Measurements from ENCODE around the gene SIK2.
"Not testable (repeated sequence)": the region's sequence is repeated elsewhere in the genome, so short reads cannot be mapped to it uniquely, and the experiment has no call there.

SIK2 gene

GRCh38 chr11:111766834-111767142 lies 164.5 kb downstream of the SIK2 start:
- H3K4me1 ChIP-seq, result peaks cover 4% of the 10 kb centered on the region
- no peaks in the 10 kb centered on the region for H3K9me3 ChIP-seq (ENCODE audit: control insufficient read depth, low read length)
- peak overlapping the region; percentile 90 for H3K27ac ChIP-seq
- H3K79me2 ChIP-seq, result peaks cover 2% of the 10 kb centered on the region
- no peaks in the 10 kb centered on the region for H3K36me3 ChIP-seq (ENCODE audit: control insufficient read depth, insufficient read depth, low read length)
- H3K4me2 ChIP-seq (ENCODE audit: low read length), result peak overlapping the region; percentile 76
- H2AFZ ChIP-seq, result peak overlapping the region; percentile 85
- H3K9ac ChIP-seq, result no peak overlapping the region
- no peaks in the 10 kb centered on the region for H3K27me3 ChIP-seq (ENCODE audit: control insufficient read depth, insufficient read depth, low read length)
- peak overlapping the region; percentile 76 for H3K4me3 ChIP-seq (ENCODE audit: low read depth, low read length)
- TF ChIP-seq CTCF (IDR thresholded peaks at IDR 0.05), result no peak

GRCh38 chr11:111770581-111771134 lies 168.4 kb downstream of the SIK2 start:
- no peak overlapping the region for H3K4me3 ChIP-seq (ENCODE audit: low read depth, low read length)
- H3K4me2 ChIP-seq (ENCODE audit: low read length), result no peak overlapping the region
- H3K9ac ChIP-seq, result no peak overlapping the region
- H3K27ac ChIP-seq, result no peak overlapping the region
- no peaks in the 10 kb centered on the region for H3K36me3 ChIP-seq (ENCODE audit: control insufficient read depth, insufficient read depth, low read length)
- H3K4me1 ChIP-seq, result peaks cover 4% of the 10 kb centered on the region
- no peaks in the 10 kb centered on the region for H3K27me3 ChIP-seq (ENCODE audit: control insufficient read depth, insufficient read depth, low read length)
- H2AFZ ChIP-seq, result no peak overlapping the region
- no peak for TF ChIP-seq CTCF (IDR thresholded peaks at IDR 0.05)
- no peaks in the 10 kb centered on the region for H3K79me2 ChIP-seq
- H3K9me3 ChIP-seq (ENCODE audit: control insufficient read depth, low read length), result no peaks in the 10 kb centered on the region

- not testable (repeated sequence) for H3K4me2 ChIP-seq (ENCODE audit: low read length); H3K36me3 ChIP-seq (ENCODE audit: control insufficient read depth, insufficient read depth, low read length); H3K79me2 ChIP-seq; H3K9me3 ChIP-seq (ENCODE audit: control insufficient read depth, low read length); H3K27ac ChIP-seq; H3K4me3 ChIP-seq (ENCODE audit: low read depth, low read length); H2AFZ ChIP-seq; H3K27me3 ChIP-seq (ENCODE audit: control insufficient read depth, insufficient read depth, low read length); H3K9ac ChIP-seq; H3K4me1 ChIP-seq
Observed at GRCh38 chr11:111771205-111771604, 169.0 kb downstream of the SIK2 start.

- TF ChIP-seq CTCF (IDR thresholded peaks at IDR 0.05), result no peak
- H3K79me2 ChIP-seq, result no peaks in the 10 kb centered on the region
- no peaks in the 10 kb centered on the region for H3K36me3 ChIP-seq (ENCODE audit: control insufficient read depth, insufficient read depth, low read length)
- H3K27me3 ChIP-seq (ENCODE audit: control insufficient read depth, insufficient read depth, low read length), result no peaks in the 10 kb centered on the region
- no peak overlapping the region for H2AFZ ChIP-seq
- no peak overlapping the region for H3K4me2 ChIP-seq (ENCODE audit: low read length)
- no peaks in the 10 kb centered on the region for H3K4me1 ChIP-seq
- H3K9ac ChIP-seq, result no peak overlapping the region
- no peak overlapping the region for H3K27ac ChIP-seq
- no peak overlapping the region for H3K4me3 ChIP-seq (ENCODE audit: low read depth, low read length)
- H3K9me3 ChIP-seq (ENCODE audit: control insufficient read depth, low read length), result no peaks in the 10 kb centered on the region
Observed at GRCh38 chr11:111772535-111772934, 170.3 kb downstream of the SIK2 start.

GRCh38 chr11:111774955-111775710 lies 172.9 kb downstream of the SIK2 start:
- Histone ChIP-seq H3K27me3 (ENCODE audit: control insufficient read depth, insufficient read depth, low read length) (no peaks in the 10 kb centered on the region), H3K4me2 (ENCODE audit: low read length) (no peak overlapping the region), H2AFZ (no peak overlapping the region), H3K4me3 (ENCODE audit: low read depth, low read length) (no peak overlapping the region), H3K79me2 (no peaks in the 10 kb centered on the region), H3K9me3 (ENCODE audit: control insufficient read depth, low read length) (no peaks in the 10 kb centered on the region), H3K4me1 (no peaks in the 10 kb centered on the region), H3K27ac (peak overlapping the region; percentile 41), H3K9ac (no peak overlapping the region), H3K36me3 (ENCODE audit: control insufficient read depth, insufficient read depth, low read length) (no peaks in the 10 kb centered on the region)
- no peak for TF ChIP-seq CTCF (IDR thresholded peaks at IDR 0.05)

Measured in parathyroid adenoma (tissue), 2 donors.